ENCODE results near the gene CHST14.

The CHST14 gene

DNA sequence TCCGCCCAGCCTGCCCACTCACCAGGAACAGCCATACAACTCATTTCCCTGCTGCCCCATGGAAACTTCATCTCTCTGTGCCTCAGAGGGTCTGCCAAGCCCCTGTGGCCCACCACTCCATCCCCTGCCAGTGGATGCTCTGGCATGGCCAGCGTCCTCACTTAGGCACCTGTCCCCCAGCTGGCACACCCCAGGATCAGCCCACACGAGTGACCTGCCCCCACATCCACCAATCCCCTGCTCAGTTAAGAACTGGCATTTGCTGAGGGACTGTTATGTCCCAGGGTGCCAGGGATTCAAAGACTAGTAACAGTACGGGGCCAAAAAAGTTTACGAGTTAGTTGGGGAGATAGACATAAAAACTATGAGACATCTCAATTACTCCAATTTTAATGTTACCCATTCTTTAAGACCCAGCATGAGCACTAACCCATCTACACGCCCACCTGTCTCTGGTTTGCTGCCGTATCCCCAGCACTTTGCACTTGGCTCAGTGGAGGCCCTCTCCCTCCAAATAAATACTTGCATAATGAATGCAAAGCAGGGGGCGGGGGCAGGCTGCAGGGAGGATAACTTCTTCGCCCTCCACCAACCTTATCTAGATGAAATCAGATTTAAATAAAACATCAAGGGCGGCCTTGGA, 41.6 kb upstream of the CHST14 start:
- DNase-seq (ENCODE audit: low spot score): no peak
- TF ChIP-seq, protein P1, sequence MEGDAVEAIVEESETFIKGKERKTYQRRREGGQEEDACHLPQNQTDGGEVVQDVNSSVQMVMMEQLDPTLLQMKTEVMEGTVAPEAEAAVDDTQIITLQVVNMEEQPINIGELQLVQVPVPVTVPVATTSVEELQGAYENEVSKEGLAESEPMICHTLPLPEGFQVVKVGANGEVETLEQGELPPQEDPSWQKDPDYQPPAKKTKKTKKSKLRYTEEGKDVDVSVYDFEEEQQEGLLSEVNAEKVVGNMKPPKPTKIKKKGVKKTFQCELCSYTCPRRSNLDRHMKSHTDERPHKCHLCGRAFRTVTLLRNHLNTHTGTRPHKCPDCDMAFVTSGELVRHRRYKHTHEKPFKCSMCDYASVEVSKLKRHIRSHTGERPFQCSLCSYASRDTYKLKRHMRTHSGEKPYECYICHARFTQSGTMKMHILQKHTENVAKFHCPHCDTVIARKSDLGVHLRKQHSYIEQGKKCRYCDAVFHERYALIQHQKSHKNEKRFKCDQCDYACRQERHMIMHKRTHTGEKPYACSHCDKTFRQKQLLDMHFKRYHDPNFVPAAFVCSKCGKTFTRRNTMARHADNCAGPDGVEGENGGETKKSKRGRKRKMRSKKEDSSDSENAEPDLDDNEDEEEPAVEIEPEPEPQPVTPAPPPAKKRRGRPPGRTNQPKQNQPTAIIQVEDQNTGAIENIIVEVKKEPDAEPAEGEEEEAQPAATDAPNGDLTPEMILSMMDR (IDR thresholded peaks at IDR 0.05; ENCODE audit: extremely low read depth, missing control alignments): no peak

DNA sequence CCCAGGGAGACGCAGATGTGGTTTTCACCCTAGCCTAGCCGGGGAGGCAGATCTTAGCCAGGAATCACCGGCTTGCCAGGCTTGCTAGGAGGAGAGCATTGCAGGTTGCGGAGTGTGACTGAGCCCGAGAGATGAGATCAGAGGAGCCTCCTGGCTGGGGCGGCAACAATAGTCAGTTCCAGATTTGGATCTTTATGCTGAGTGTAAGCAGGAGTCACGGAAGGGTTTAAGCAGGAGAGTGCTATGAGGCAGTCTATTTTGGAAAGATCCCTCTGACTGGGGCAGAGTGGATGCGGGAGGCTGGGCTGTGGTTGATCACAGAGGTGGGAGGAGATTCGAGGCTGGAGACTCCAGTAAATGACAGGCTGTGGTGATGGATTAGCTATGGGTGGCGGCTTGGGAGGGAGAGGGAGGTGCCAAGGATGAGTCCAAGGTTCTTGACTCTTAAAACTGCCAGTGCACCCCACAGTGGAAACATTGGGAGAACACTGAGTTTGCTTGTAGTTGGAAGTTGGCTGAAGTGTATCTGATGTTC, 40.4 kb upstream of the CHST14 start:
- TF ChIP-seq, protein P1 (IDR thresholded peaks at IDR 0.05; ENCODE audit: extremely low read depth, missing control alignments): no peak
- DNase-seq (ENCODE audit: low spot score): no peak

DNA sequence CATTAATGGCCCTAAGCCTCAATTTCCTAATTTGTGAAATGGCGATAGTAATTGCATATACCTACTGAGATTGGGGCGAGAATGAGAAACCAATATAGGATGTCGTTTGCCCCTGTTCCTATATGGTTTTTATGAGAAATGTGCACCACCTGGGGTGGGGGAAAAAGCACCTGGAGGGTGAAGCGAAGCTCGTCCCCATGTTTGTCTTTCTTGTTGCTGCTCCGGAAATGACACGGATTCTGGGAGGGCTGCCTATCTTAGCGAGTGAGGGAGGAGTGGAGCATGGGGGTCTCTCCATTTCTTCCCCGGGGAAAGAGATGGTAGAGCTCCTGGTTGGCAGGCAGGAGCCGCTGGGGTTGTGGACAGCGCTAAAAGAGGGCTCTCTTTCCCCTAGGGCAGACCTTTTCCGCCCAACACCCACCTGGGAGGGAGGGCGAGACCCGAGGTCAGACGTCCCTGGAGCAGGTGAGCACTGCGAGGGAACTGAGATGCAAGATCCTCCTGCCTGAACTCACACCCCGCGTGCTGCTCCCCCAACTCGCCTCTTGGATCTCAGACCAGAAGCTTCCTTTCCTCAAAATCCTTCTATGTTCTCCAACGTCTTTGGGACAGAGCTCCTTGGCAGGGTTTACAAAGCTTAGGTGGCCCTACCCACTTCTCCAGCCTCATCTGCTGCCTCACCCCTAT, 35.6 kb upstream of the CHST14 start:
- TF ChIP-seq, protein P1 (IDR thresholded peaks at IDR 0.05; ENCODE audit: extremely low read depth, missing control alignments): no peak
- no peak for DNase-seq (ENCODE audit: low spot score)

DNA sequence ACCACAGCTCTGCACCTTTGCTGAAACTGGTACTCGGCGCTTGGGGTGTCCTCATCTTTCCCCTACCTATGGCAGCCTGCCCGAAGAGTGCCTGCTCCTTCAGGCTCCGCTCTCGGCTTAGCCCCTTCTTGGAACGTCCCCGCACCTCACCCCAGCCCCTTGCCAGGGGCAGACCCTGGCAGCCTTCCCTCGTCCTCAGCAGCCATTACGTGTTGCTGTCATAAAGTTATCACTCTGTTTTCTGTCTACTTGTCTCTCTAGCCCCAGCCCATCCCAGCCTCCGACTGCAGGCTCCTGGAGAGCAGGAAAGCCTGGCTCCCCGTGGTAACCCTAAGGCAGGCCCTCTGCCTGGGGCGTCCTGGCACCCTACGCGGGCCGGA, 35.1 kb upstream of the CHST14 start:
- TF ChIP-seq, protein P1 (IDR thresholded peaks at IDR 0.05; ENCODE audit: extremely low read depth, missing control alignments): no peak
- DNase-seq (ENCODE audit: low spot score): no peak

DNA sequence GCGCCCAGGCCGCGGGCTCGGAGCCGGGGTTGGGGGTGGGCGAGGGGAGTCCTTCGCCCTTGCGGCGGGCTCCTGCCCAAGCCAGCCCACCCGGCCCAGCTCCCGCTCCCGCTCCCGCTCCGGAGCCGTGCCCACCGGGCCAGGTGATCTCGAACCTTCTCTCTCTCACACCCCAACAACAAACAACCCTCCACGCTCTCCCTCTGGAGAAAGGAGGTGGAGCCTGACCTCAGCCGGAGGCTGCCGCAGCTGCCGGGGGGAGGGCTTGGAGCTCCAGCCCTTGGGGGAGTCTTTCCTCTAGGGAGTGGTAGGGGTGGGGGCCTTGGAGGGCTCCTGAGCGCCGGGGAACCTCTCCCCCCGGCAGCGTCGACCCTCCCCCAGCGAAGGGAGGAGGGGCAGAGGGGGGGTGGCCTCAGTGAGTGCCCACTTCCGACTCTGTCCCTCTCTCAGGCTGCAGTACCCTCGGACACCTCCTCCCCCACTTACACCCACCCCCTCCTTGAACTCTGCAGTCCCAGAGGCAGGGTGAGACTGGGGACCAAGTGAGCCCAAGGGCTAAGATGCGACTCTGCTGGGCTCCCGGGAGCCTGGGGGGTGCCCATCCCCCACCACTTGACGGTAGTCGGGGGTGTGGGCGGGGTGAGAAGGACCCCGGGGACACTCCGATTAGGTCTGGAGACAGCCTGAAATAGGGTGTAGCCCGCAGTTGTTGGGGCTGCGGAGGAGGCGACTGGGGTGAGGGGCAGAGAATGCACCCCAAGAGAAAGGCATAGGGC, 34.5 kb upstream of the CHST14 start:
- peak; percentile 52 for DNase-seq (ENCODE audit: low spot score)
- TF ChIP-seq, protein P1 (IDR thresholded peaks at IDR 0.05; ENCODE audit: extremely low read depth, missing control alignments): no peak

DNA sequence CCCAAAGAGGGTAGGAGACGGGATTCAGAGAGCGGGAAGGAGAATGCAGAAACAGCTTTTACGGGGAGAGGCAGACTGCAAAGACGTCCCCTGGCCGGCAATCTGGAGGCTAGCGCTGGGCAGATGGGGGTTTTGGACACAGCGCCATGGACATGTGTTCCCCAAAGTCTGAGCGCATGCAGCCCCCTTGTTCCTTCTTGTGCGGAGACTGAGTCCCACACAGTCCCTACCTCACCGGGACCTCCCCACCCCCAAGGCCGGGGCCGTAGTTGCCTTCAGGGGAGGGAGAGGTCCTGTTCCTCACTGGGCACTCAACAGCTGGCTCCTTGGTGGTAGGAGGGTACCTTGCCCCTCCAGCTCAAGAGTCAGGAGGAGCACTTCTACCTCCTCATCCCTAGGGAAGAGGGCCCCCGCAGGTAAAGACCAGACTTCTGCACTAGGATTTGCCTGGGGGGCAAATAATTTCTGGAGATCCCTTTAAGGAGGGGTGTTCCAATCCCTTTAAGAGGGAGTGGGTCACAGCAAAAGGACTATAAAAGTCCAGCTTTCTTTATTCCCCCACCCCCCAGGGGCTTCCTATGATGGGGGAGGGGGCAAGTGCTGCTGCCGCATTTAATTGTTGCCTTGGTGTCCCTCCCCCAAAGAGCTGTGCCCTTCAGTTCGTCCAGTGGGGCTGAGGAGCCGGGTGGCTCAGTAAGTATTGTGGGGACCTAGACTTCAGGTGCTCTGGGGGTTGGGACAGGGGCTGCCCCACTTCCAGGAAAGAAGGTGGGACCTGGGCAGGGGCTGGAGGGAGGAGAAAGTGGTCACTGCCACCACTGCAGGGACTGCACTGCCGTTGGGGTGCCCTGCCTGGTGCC, 33.7 kb upstream of the CHST14 start:
- TF ChIP-seq, protein P1 (IDR thresholded peaks at IDR 0.05; ENCODE audit: extremely low read depth, missing control alignments): no peak
- no peak for DNase-seq (ENCODE audit: low spot score)

Data from GM20000 (cell line).